ENCODE data around the gene STRBP.

The STRBP gene

DNA sequence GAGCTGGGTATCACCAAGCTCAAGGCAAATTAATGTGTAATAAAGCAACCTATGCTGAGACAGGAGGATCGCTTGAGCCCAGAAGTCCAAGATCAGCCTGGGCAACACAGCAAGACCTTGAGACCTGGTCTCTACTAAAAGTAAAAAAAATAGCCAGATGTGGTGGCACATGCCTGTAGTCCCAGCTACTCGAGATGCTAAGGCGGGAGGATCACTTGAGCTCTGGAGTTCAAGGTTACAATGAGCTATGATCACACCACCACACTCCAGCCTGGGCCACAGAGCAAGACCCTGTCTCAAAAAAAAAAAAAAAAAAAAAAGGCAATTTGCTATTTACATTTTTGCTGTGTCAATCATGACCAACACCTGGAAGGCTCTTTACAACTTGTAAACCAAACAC lies 5.2 kb downstream of the STRBP start:
- Histone ChIP-seq H3K27ac (no peak overlapping the region), H3K4me3 (no peak overlapping the region), H3K36me3 (no peaks in the 10 kb centered on the region), H3K4me1 (peaks cover 0 to 15% (median 7%) of the 10 kb centered on the region in 4 donors), H3K9me3 (no peaks in the 10 kb centered on the region), H3K27me3 (no peaks in the 10 kb centered on the region)
- intact Hi-C loops (cut with DNase I; ENCODE audit: low total_unique reads): no loop called here
- TF ChIP-seq, protein P1, sequence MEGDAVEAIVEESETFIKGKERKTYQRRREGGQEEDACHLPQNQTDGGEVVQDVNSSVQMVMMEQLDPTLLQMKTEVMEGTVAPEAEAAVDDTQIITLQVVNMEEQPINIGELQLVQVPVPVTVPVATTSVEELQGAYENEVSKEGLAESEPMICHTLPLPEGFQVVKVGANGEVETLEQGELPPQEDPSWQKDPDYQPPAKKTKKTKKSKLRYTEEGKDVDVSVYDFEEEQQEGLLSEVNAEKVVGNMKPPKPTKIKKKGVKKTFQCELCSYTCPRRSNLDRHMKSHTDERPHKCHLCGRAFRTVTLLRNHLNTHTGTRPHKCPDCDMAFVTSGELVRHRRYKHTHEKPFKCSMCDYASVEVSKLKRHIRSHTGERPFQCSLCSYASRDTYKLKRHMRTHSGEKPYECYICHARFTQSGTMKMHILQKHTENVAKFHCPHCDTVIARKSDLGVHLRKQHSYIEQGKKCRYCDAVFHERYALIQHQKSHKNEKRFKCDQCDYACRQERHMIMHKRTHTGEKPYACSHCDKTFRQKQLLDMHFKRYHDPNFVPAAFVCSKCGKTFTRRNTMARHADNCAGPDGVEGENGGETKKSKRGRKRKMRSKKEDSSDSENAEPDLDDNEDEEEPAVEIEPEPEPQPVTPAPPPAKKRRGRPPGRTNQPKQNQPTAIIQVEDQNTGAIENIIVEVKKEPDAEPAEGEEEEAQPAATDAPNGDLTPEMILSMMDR (IDR thresholded peaks at IDR 0.05): no peak
- no peak for DNase-seq

DNA sequence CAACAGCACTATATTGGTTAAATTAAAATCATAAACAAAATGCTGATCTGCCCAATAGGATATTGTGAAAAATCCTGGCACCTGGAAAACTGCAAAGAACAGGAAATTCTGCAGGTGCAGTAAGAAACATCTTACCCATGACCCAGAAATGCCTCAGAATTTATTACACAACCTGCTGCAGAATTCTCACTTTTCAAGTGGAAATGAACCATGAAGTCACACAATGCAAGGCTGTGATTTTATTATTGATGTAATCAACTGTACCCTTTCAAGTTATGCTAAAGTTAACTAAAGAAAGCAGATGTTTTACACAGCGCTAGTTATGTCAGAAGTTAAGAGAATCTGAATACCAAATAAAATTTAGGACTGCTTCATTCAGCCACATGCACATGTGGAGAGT lies 6.0 kb downstream of the STRBP start:
- intact Hi-C loops (cut with DNase I; ENCODE audit: low total_unique reads): no loop called here
- TF ChIP-seq, protein P1 (IDR thresholded peaks at IDR 0.05): no peak
- H3K9me3 ChIP-seq: no peaks in the 10 kb centered on the region
- no peak overlapping the region for H3K27ac ChIP-seq
- no peak overlapping the region for H3K4me3 ChIP-seq
- no peak for DNase-seq
- peaks cover 0 to 7% (median under 1%) of the 10 kb centered on the region in 4 donors for H3K4me1 ChIP-seq
- H3K27me3 ChIP-seq: no peaks in the 10 kb centered on the region
- H3K36me3 ChIP-seq: no peaks in the 10 kb centered on the region

DNA sequence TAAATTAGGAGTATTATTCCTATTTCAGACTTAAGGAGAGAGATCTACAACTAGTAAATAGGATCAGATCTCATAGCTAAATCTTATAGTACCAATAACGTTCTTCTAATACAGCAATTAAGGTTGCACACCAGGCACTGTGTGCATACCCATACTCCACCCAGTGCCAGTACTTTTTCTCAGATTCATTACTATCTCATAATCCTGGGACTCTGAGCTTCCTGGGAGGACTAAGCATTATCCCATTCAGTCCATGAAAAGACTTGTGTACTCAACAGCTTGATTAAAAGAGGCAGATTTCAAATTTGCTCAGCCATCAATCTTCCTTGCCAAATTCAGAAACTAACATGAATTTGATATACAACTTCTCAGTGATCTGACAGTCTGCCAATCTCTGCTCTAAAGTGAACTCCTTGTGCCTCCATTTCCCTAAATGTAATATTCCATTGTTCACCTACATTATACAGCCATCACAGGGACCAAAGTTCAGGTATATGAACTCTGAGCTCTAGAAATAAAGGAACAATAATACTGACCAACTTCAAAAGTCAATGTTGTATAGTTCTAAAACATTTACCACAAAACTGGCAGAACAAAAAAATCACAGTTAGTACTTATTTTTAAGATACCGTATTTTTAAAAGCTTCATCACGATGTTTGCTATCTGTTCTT lies 7.2 kb downstream of the STRBP start:
- Histone ChIP-seq H3K4me1 (no peaks in the 10 kb centered on the region), H3K9me3 (no peaks in the 10 kb centered on the region), H3K36me3 (no peaks in the 10 kb centered on the region), H3K27me3 (no peaks in the 10 kb centered on the region), H3K4me3 (no peak overlapping the region), H3K27ac (no peak overlapping the region)
- intact Hi-C loops (cut with DNase I; ENCODE audit: low total_unique reads): no loop called here
- DNase-seq: no peak
- TF ChIP-seq, protein P1 (IDR thresholded peaks at IDR 0.05): no peak

DNA sequence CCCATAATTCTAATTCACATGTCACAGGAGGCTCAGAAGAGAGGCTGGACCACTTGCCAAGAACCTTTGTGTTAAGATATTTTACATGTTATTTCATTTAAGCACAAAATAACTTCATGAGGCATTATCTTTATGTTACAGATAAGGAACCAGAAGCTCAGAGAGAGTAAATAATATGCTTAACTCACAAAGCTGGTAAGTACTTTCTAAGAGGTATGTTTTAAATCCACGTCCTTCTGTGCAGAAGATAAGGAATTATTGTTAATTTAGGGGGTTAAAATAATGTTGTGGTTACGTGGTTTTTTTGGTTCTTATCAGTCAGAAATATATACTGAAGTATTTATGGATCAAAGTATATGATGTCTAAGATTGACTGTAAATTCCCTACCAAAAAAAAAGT lies 8.0 kb downstream of the STRBP start:
- H3K9me3 ChIP-seq: no peaks in the 10 kb centered on the region
- H3K36me3 ChIP-seq: no peaks in the 10 kb centered on the region
- TF ChIP-seq, protein P1 (IDR thresholded peaks at IDR 0.05): no peak
- intact Hi-C loops (cut with DNase I; ENCODE audit: low total_unique reads): no loop called here
- H3K27me3 ChIP-seq: no peaks in the 10 kb centered on the region
- H3K4me3 ChIP-seq: no peak overlapping the region
- no peaks in the 10 kb centered on the region for H3K4me1 ChIP-seq
- DNase-seq: no peak
- H3K27ac ChIP-seq: no peak overlapping the region

DNA sequence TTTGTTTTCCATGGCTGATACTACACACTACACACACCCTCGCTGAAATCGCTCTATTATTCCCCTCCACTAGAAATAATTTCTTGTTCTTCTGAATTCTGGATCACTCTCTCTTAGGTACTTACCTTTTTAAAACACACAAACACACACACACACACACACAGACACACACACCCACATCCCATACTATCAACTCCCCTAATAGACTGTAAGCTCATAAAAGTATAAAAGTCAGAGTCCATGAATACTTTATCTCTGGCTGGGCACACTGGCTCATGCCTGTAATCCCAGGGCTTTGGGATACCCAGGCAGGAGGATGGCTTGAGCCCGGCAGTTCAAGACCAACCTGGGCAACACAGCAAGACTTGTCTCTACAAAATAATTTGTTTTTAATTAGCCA lies 11.1 kb downstream of the STRBP start:
- intact Hi-C loops (cut with DNase I; ENCODE audit: low total_unique reads): no loop called here
- Histone ChIP-seq H3K36me3 (no peaks in the 10 kb centered on the region), H3K9me3 (no peaks in the 10 kb centered on the region), H3K4me3 (no peak overlapping the region), H3K27me3 (no peaks in the 10 kb centered on the region), H3K27ac (no peak overlapping the region), H3K4me1 (no peaks in the 10 kb centered on the region)
- TF ChIP-seq, protein P1 (IDR thresholded peaks at IDR 0.05): no peak
- DNase-seq: no peak

DNA sequence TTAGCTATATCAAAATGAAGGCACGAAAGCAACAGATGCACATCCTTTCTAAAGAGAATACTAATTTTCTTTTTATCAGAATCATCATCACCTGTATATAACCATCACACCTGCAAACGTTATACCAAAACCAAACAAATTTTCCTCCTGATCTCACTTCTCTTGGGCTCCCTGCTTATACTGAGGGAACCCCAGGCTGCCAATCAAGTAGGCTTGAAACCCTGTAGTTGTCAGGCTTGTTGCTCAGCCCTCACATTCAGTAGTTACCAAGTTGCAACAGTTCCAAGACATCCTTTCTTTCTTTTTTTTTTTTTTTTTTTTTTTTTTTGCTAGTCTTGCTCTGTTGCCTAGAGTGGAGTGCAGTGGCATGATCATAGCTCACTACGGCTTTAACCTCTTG lies 12.7 kb downstream of the STRBP start:
- H3K27me3 ChIP-seq: no peaks in the 10 kb centered on the region
- no peak for DNase-seq
- H3K27ac ChIP-seq: no peak overlapping the region
- H3K36me3 ChIP-seq: no peaks in the 10 kb centered on the region
- H3K4me3 ChIP-seq: no peak overlapping the region
- no peaks in the 10 kb centered on the region for H3K4me1 ChIP-seq
- TF ChIP-seq, protein P1 (IDR thresholded peaks at IDR 0.05): no peak
- intact Hi-C loops (cut with DNase I; ENCODE audit: low total_unique reads): no loop called here
- no peaks in the 10 kb centered on the region for H3K9me3 ChIP-seq

All from tibial artery (tissue), 4 donors.